NCI-H526 (cell line): Measurements from ENCODE around the gene CYP46A1.

Experiments used
- DNase-seq, 2 experiments: peaks; one replicate each; lab custom pipeline; 2025; lab: John Stamatoyannopoulos, UW

CYP46A1 gene

GRCh38 chr14:99688210-99688581, 4.1 kb downstream of the CYP46A1 start:
- DNase-seq = no peak

- DNase-seq = no peak
These were observed 4.5 kb downstream of the CYP46A1 start for GRCh38 chr14:99688629-99689028.

- no peak for DNase-seq
These were observed 5.5 kb downstream of the CYP46A1 start for GRCh38 chr14:99689266-99690236.

- DNase-seq = no peak
These were observed 6.5 kb downstream of the CYP46A1 start for GRCh38 chr14:99690636-99691035.

GRCh38 chr14:99691111-99691885, 7.2 kb downstream of the CYP46A1 start:
- DNase-seq = no peak

GRCh38 chr14:99693918-99694317, 9.8 kb downstream of the CYP46A1 start:
- no peak for DNase-seq

GRCh38 chr14:99696929-99697328, 12.8 kb downstream of the CYP46A1 start:
- DNase-seq = no peak

GRCh38 chr14:99698236-99698635, 14.1 kb downstream of the CYP46A1 start:
- no peak for DNase-seq

GRCh38 chr14:99698642-99699041, 14.5 kb downstream of the CYP46A1 start:
- no peak for DNase-seq

- DNase-seq = no peak
These were observed 15.1 kb downstream of the CYP46A1 start for GRCh38 chr14:99699085-99699760.

- no peak for DNase-seq
These were observed 15.8 kb downstream of the CYP46A1 start for GRCh38 chr14:99699861-99700260.

GRCh38 chr14:99700379-99700778, 16.3 kb downstream of the CYP46A1 start:
- no peak for DNase-seq

- no peak for DNase-seq
These were observed 17.2 kb downstream of the CYP46A1 start for GRCh38 chr14:99701260-99701659.

- DNase-seq = no peak
These were observed 18.0 kb downstream of the CYP46A1 start for GRCh38 chr14:99702115-99702514.

GRCh38 chr14:99703381-99703780, 19.3 kb downstream of the CYP46A1 start:
- no peak for DNase-seq

GRCh38 chr14:99704037-99704436, 19.9 kb downstream of the CYP46A1 start:
- DNase-seq = no peak

- DNase-seq = no peak
These were observed 22.2 kb downstream of the CYP46A1 start for GRCh38 chr14:99706107-99706900.

GRCh38 chr14:99707420-99707819, 23.3 kb downstream of the CYP46A1 start:
- DNase-seq = no peak

GRCh38 chr14:99707921-99708320, 23.8 kb downstream of the CYP46A1 start:
- DNase-seq = no peak

GRCh38 chr14:99708449-99708848, 24.4 kb downstream of the CYP46A1 start:
- DNase-seq = no peak

GRCh38 chr14:99713972-99714371, 29.9 kb downstream of the CYP46A1 start:
- DNase-seq = no peak
